ENCODE results near the gene MYOF. TPM values are rescaled to one million over a fixed set of nuclear protein-coding genes. Genes with fewer than 3 reads are reported as not detected.

The MYOF gene
- total RNA-seq, 2 experiments from 2014 or later: 10.4 to 10.5 TPM

DNA sequence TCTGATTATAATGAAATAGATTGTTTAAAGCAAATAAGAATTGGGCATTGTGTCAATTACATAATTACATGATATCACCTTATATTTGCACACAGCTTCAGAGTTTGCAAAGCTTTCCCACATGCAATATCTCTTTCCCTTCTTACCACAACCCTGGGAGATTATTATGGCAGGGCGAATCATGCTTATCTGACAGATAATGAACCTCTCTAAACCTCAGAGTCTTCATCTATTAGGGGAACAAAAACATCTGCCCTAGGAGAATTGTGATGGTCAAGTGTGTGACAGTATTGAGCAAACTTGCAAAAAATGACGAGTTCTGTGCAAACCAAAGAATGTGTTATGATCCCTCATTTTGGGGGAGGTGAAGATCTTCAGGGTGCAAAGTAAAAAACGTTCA is 90.0 kb downstream of the MYOF start:
- CTCF ChIA-PET: interaction anchor here (0.6 to 3.5 kb wide), 2 partner anchors 15 to 354 kb away, joined by 3 to 21 read pairs; no protein-coding TSS in a partner anchor
- Mint-ChIP-seq H3K4me1 (ENCODE audit: low read depth) (peaks cover 13% of the 10 kb centered on the region), H3K27me3 (ENCODE audit: low read depth) (no peaks in the 10 kb centered on the region), H3K27ac (no peak overlapping the region), H3K4me3 (no peak overlapping the region), H3K36me3 (ENCODE audit: low read depth) (peaks cover 8% of the 10 kb centered on the region), H3K9me3 (no peaks in the 10 kb centered on the region)
- DNase-seq: no peak
- intact Hi-C loops (cut with micrococcal nuclease): no loop called here

DNA sequence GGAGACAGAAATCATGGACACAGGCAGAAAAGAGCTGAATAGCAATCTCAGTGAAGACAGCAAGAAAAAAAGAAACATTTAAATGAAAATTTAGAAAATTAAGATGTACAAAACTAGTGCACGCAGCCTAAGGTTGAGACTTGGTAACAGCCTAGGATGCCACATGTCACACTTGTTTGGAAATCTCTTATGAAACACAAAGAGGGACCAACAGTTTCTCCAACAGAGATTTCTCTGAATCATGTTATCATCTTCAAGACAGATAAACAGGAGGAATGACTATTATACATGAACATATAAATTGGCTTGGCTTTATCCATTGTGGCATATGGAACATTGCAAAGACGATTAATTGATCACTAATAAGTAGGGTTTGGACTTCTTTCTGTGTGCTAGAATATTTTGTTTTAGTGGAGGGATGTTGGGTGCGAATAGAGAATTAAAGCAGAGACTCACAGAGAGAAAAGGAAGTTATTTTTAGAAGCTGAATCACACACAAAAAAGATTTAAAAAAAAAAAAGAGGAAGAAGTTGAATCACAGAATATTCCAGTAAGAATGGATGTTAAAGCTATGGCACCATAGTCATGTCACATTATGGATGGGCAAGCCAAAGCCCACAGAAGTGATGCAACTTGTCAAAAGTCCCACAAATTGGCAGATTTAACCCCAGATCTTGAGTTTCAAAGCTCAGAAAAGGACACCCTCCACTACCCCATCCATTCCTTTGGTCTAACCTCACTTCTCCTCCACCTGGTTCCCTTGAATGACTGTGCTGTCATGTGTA is 91.6 kb downstream of the MYOF start:
- peaks cover 22% of the 10 kb centered on the region for H3K4me1 Mint-ChIP-seq (ENCODE audit: low read depth)
- CTCF ChIA-PET: interaction anchor here (0.6 to 3.5 kb wide), 5 partner anchors 14 to 598 kb away, joined by 3 to 21 read pairs (median 5); no protein-coding TSS in a partner anchor
- intact Hi-C loops (cut with micrococcal nuclease): no loop called here
- peaks cover 12% of the 10 kb centered on the region for H3K36me3 Mint-ChIP-seq (ENCODE audit: low read depth)
- H3K27me3 Mint-ChIP-seq (ENCODE audit: low read depth): no peaks in the 10 kb centered on the region
- no peak overlapping the region for H3K27ac Mint-ChIP-seq
- no peaks in the 10 kb centered on the region for H3K9me3 Mint-ChIP-seq
- no peak for DNase-seq
- H3K4me3 Mint-ChIP-seq: no peak overlapping the region

- Mint-ChIP-seq H3K27me3 (ENCODE audit: low read depth) (no peaks in the 10 kb centered on the region), H3K27ac (peak overlapping the region; percentile 50), H3K4me1 (ENCODE audit: low read depth) (peaks cover 26% of the 10 kb centered on the region), H3K4me3 (no peak overlapping the region), H3K36me3 (ENCODE audit: low read depth) (peaks cover 9% of the 10 kb centered on the region), H3K9me3 (no peaks in the 10 kb centered on the region)
- peak; percentile 41 for DNase-seq
- CTCF ChIA-PET: interaction anchor here (0.7 to 4.7 kb wide), 3 partner anchors 10 to 96 kb away, joined by 3 to 25 read pairs (median 23); partner anchors contain the start of gene MYOF
- intact Hi-C loops (cut with micrococcal nuclease): no loop called here
These were observed 95.3 kb downstream of the MYOF start for GRCh38 chr10:93386631-93387369.

DNA sequence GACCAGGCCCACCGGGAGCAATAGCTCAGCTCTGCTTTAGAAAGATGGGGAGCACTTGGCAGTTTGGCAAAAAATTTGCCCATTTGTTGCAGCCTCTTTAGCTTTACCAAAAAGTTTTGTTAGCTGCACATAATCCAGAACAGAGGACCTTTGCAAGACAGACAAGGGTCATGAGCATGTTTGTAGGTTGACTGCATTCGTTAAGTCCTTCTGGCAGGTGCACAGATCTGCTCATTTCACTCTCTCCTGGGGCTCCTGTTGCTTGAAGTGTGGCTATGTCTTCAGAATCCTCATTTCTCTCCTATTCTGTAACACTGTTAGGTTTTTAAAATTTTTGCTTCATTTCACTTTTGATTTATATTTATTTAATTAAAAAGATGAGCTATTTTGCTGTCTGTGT is 96.8 kb downstream of the MYOF start:
- no peak for DNase-seq
- H3K27ac Mint-ChIP-seq: no peak overlapping the region
- intact Hi-C loops (cut with micrococcal nuclease): no loop called here
- H3K4me3 Mint-ChIP-seq: no peak overlapping the region
- H3K9me3 Mint-ChIP-seq: no peaks in the 10 kb centered on the region
- H3K36me3 Mint-ChIP-seq (ENCODE audit: low read depth): peaks cover 16% of the 10 kb centered on the region
- CTCF ChIA-PET: interaction anchor here (0.9 to 4.7 kb wide), 3 partner anchors 9 to 97 kb away, joined by 3 to 25 read pairs (median 23); partner anchors contain the start of gene MYOF
- no peaks in the 10 kb centered on the region for H3K27me3 Mint-ChIP-seq (ENCODE audit: low read depth)
- H3K4me1 Mint-ChIP-seq (ENCODE audit: low read depth): peaks cover 27% of the 10 kb centered on the region

GRCh38 chr10:93384006-93384405 is 98.1 kb downstream of the MYOF start:
- H3K4me3 Mint-ChIP-seq: no peak overlapping the region
- intact Hi-C loops (cut with micrococcal nuclease): no loop called here

GRCh38 chr10:93383562-93383981 is 98.6 kb downstream of the MYOF start:
- H3K9me3 Mint-ChIP-seq: no peaks in the 10 kb centered on the region
- H3K4me1 Mint-ChIP-seq (ENCODE audit: low read depth): peaks cover 42% of the 10 kb centered on the region
- DNase-seq: no peak
- H3K27ac Mint-ChIP-seq: no peak overlapping the region
- no peaks in the 10 kb centered on the region for H3K27me3 Mint-ChIP-seq (ENCODE audit: low read depth)
- CTCF ChIA-PET: interaction anchor here (1.6 kb wide), 1 partner anchor 99 kb away, joined by 12 read pairs; the partner anchor contains the start of gene MYOF
- intact Hi-C loops (cut with micrococcal nuclease): no loop called here
- peaks cover 17% of the 10 kb centered on the region for H3K36me3 Mint-ChIP-seq (ENCODE audit: low read depth)
- no peak overlapping the region for H3K4me3 Mint-ChIP-seq

More at GRCh38 chr10:93384006-93384405, 98.1 kb downstream of the MYOF start:
- Mint-ChIP-seq H3K9me3 (no peaks in the 10 kb centered on the region), H3K4me1 (ENCODE audit: low read depth) (peaks cover 39% of the 10 kb centered on the region), H3K36me3 (ENCODE audit: low read depth) (peaks cover 16% of the 10 kb centered on the region), H3K27ac (no peak overlapping the region), H3K27me3 (ENCODE audit: low read depth) (no peaks in the 10 kb centered on the region)
- no peak for DNase-seq
- CTCF ChIA-PET: interaction anchor here (1.6 kb wide), 1 partner anchor 98 kb away, joined by 12 read pairs; the partner anchor contains the start of gene MYOF

GRCh38 chr10:93379731-93380575 is 102.2 kb downstream of the MYOF start:
- intact Hi-C loops (cut with micrococcal nuclease): loop anchor here (1.0 to 5.0 kb wide), 3 partner anchors 33 to 322 kb away; partner anchors contain the start of genes CEP55 and FRA10AC1
- H3K4me1 Mint-ChIP-seq (ENCODE audit: low read depth): peaks cover 39% of the 10 kb centered on the region
- no peaks in the 10 kb centered on the region for H3K27me3 Mint-ChIP-seq (ENCODE audit: low read depth)
- peak overlapping the region; percentile 85 for H3K27ac Mint-ChIP-seq
- DNase-seq: peak; percentile 75
- H3K9me3 Mint-ChIP-seq: no peaks in the 10 kb centered on the region
- no peak overlapping the region for H3K4me3 Mint-ChIP-seq
- CTCF ChIA-PET: interaction anchor here (0.7 to 10.8 kb wide), 11 partner anchors 10 to 110 kb away, joined by 3 to 331 read pairs (median 3); partner anchors contain the start of gene MYOF
- H3K36me3 Mint-ChIP-seq (ENCODE audit: low read depth): peaks cover 8% of the 10 kb centered on the region

DNA sequence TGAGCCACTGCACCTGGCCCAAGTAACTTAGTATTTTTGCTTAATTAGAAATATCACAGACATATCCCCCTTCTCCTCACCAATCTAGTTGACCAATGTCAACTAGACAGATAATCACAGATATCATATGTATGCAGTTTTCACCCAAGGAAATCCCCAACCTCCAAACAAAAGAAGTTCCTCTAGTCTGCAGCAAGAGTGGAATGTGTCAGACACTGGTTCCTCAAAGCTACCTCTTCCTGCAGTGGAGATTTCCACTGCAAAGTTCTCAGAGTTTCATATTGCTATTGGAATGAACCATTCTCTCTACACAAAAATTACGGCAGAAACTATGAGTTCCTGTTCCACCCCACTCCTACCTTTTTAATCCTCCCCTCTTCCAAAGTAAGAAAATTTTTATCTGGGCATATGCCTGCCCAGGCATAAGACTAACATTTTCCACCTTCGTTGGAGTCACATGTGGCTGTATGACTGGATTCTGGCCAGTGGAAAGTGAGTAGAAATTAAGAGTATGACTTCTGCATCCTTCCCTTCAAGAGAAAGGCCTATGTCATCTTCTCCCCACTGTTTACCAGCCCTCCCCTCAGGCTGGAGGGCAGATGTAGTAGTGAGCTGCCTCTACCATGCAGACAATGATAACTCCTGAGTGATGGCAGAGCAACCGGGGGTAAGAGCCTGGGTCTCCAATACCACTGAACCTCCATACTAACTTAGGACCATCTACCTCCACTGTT is 103.0 kb downstream of the MYOF start:
- peaks cover 10% of the 10 kb centered on the region for H3K36me3 Mint-ChIP-seq (ENCODE audit: low read depth)
- DNase-seq: peak; percentile 34
- H3K27me3 Mint-ChIP-seq (ENCODE audit: low read depth): peaks cover 5% of the 10 kb centered on the region
- CTCF ChIA-PET: interaction anchor here (0.6 to 10.8 kb wide), 10 partner anchors 12 to 288 kb away, joined by 3 to 331 read pairs (median 3); partner anchors contain the start of gene MYOF
- H3K27ac Mint-ChIP-seq: peak overlapping the region; percentile 85
- intact Hi-C loops (cut with micrococcal nuclease): loop anchor here (1.0 to 5.0 kb wide), 3 partner anchors 34 to 323 kb away; partner anchors contain the start of genes CEP55 and FRA10AC1
- no peak overlapping the region for H3K4me3 Mint-ChIP-seq
- H3K4me1 Mint-ChIP-seq (ENCODE audit: low read depth): peaks cover 35% of the 10 kb centered on the region
- no peaks in the 10 kb centered on the region for H3K9me3 Mint-ChIP-seq

GRCh38 chr10:93378039-93378438 is 104.1 kb downstream of the MYOF start:
- Mint-ChIP-seq H3K36me3 (ENCODE audit: low read depth) (peaks cover 11% of the 10 kb centered on the region), H3K27ac (no peak overlapping the region), H3K9me3 (no peaks in the 10 kb centered on the region), H3K27me3 (ENCODE audit: low read depth) (peaks cover 5% of the 10 kb centered on the region), H3K4me1 (ENCODE audit: low read depth) (peaks cover 35% of the 10 kb centered on the region), H3K4me3 (no peak overlapping the region)
- intact Hi-C loops (cut with micrococcal nuclease): loop anchor here (5.0 kb wide), 2 partner anchors 119 to 324 kb away; partner anchors contain the start of genes CEP55 and FRA10AC1
- DNase-seq: no peak
- CTCF ChIA-PET: interaction anchor here (0.6 to 10.8 kb wide), 11 partner anchors 8 to 133 kb away, joined by 4 to 331 read pairs (median 21); partner anchors contain the start of gene MYOF

DNA sequence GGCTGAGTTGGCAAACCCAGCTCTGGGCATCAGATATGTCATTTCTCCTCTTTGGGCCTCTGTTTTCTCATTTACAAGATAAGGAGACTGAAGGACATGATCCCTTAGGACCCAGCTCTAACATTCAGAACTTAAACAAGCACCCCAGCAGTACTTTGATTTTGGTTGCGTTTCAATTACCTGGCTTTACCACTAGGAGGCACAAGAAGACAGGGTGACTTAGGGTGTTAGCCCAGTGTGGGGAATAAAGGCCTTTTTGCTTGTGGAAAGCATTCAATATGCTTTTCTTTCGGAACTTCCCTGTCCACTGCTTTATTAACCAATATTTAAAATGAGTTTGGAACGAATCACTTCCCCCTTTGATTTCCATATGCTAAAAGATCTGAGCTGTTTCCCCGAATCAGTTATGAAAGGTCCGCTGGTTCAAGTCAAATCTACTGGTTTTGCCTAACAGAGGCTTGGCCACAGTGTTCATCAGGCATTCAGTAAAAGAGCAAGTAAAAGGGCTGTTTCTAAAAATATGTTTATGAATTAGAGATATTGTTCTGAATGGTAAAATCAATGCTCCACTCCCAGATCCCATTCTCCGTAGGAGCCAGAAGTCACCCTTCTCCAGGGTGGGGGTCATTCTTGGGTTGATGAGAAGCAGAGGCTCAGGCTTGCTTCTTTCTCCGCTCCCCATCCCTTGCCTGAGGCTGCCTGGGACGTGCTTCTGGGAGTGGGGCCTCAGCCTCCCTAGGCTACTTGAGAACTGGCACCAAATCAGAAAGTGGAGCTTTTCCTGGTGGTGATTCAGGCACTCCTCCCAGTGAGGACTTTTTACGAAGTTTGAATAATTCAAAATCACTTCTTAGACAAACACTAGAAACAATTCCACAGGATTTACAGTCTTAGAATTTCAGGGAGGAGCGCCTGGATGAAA is 105.5 kb downstream of the MYOF start:
- intact Hi-C loops (cut with micrococcal nuclease): loop anchor here (1.0 to 5.0 kb wide), 7 partner anchors 106 to 483 kb away; partner anchors contain the start of genes CEP55, FRA10AC1 and MYOF
- Mint-ChIP-seq H3K27ac (no peak overlapping the region), H3K4me3 (no peak overlapping the region), H3K4me1 (ENCODE audit: low read depth) (peaks cover 35% of the 10 kb centered on the region), H3K36me3 (ENCODE audit: low read depth) (peaks cover 11% of the 10 kb centered on the region), H3K9me3 (no peaks in the 10 kb centered on the region), H3K27me3 (ENCODE audit: low read depth) (peaks cover 5% of the 10 kb centered on the region)
- peak; percentile 62 for DNase-seq
- CTCF ChIA-PET: interaction anchor here (0.5 to 10.8 kb wide), 38 partner anchors 10 to 439 kb away, joined by 3 to 331 read pairs (median 7); partner anchors contain the start of genes CEP55 and MYOF

Data from activated naive CD4-positive, alpha-beta T cell treated with anti-CD3 and anti-CD28 coated beads for 36 hours (primary cell).